K562 (cell line): ENCODE data around the gene SCFD2.

Source experiments
- CEBPB ChIP-seq: fragments of 450-650 bp; IDR thresholded peaks from 2 replicates; pipeline ENCODE4 v1.6.1; 2016; ENCODE audit warnings: missing genetic modification characterization, missing compliant biosample characterization
- GABPB2 ChIP-seq: fragments of 250-450 bp; sonication (Bioruptor Pico); conservative IDR thresholded peaks from 2 replicates; pipeline ENCODE4 v1.5.1; 2021; ENCODE audit warnings: mild to moderate bottlenecking
- KDM2B ChIP-seq: fragments of 250-450 bp; sonication (Bioruptor Pico); IDR thresholded peaks from 2 replicates; pipeline ENCODE4 v1.8.0; 2021; ENCODE audit warnings: mild to moderate bottlenecking, moderate library complexity
- MXI1 ChIP-seq: IDR thresholded peaks from 2 replicates; pipeline ENCODE4 v1.6.1; 2011; ENCODE audit warnings: low read depth, mild to moderate bottlenecking, improper control_type of control experiment, low read length
- NBN ChIP-seq: fragments of 450-650 bp; IDR thresholded peaks from 2 replicates; pipeline ENCODE4 v1.6.1; 2016; ENCODE audit warnings: low read depth, mild to moderate bottlenecking
- NR2C2 ChIP-seq, 2 experiments: fragments of 200-800 bp in 1 of 2; sonication (Bioruptor generic) in 1 of 2; sonication (generic) in 1 of 2; formaldehyde crosslinking in 1 of 2; IDR thresholded peaks; 2 replicates each; pipeline versions ENCODE4 v1.6.1 to v1.8.0; 2016 to 2022; ENCODE audit warnings: mild to moderate bottlenecking in 1 of 2, missing compliant biosample characterization in 1 of 2, missing genetic modification characterization in 1 of 2, missing genetic modification reagents in 1 of 2
- PATZ1 ChIP-seq: fragments of 250-450 bp; sonication (Bioruptor Pico); IDR thresholded peaks from 2 replicates; pipeline ENCODE4 v1.5.0; 2020; ENCODE audit warnings: mild to moderate bottlenecking, borderline replicate concordance
- TAF1 ChIP-seq: IDR thresholded peaks from 2 replicates; pipeline ENCODE4 v1.6.1; 2011; ENCODE audit warnings: mild to moderate bottlenecking, low read length, moderate library complexity; ENCODE audit not compliant: insufficient read depth, control insufficient read depth, severe bottlenecking; ENCODE audit errors: extremely low read depth
- TARDBP ChIP-seq: fragments of 450-650 bp; IDR thresholded peaks from 2 replicates; pipeline ENCODE4 v1.6.1; 2016
- ZNF274 ChIP-seq: IDR thresholded peaks from 2 replicates; pipeline ENCODE4 v1.6.1; 2011; ENCODE audit warnings: low read depth, mild to moderate bottlenecking, low read length, moderate library complexity, borderline replicate concordance
- TF ChIP-seq, protein P1 (sequence below): fragments of 450-650 bp; conservative IDR thresholded peaks from 2 replicates; pipeline ENCODE4 v1.6.1; 2016; ENCODE audit warnings: missing genetic modification characterization, low read depth, mild to moderate bottlenecking, missing compliant biosample characterization, moderate library complexity
- TF ChIP-seq, protein P2 (sequence below): sonication (generic); formaldehyde crosslinking; IDR thresholded peaks from 2 replicates; pipeline ENCODE4 v1.8.0; 2022; ENCODE audit warnings: mild to moderate bottlenecking, missing genetic modification reagents, borderline replicate concordance

GRCh38 chr4:53003959-53004358, 361.9 kb downstream of the SCFD2 start:
- TF ChIP-seq NR2C2 (CRISPR knock-in tag; IDR thresholded peaks at IDR 0.05): no peak
- TF ChIP-seq NR2C2 (tag; IDR thresholded peaks at IDR 0.05): no peak
- no peak for TF ChIP-seq ZNF274
- TF ChIP-seq KDM2B (CRISPR knock-in tag): no peak
- TF ChIP-seq MXI1: no peak
- TF ChIP-seq, protein P1, sequence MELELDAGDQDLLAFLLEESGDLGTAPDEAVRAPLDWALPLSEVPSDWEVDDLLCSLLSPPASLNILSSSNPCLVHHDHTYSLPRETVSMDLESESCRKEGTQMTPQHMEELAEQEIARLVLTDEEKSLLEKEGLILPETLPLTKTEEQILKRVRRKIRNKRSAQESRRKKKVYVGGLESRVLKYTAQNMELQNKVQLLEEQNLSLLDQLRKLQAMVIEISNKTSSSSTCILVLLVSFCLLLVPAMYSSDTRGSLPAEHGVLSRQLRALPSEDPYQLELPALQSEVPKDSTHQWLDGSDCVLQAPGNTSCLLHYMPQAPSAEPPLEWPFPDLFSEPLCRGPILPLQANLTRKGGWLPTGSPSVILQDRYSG (tag): no peak
- TF ChIP-seq PATZ1 (CRISPR knock-in tag): no peak
- no peak for TF ChIP-seq TARDBP
- TF ChIP-seq TAF1: no peak
- TF ChIP-seq GABPB2 (CRISPR knock-in tag): no peak
- TF ChIP-seq NBN: no peak
- TF ChIP-seq, protein P2, sequence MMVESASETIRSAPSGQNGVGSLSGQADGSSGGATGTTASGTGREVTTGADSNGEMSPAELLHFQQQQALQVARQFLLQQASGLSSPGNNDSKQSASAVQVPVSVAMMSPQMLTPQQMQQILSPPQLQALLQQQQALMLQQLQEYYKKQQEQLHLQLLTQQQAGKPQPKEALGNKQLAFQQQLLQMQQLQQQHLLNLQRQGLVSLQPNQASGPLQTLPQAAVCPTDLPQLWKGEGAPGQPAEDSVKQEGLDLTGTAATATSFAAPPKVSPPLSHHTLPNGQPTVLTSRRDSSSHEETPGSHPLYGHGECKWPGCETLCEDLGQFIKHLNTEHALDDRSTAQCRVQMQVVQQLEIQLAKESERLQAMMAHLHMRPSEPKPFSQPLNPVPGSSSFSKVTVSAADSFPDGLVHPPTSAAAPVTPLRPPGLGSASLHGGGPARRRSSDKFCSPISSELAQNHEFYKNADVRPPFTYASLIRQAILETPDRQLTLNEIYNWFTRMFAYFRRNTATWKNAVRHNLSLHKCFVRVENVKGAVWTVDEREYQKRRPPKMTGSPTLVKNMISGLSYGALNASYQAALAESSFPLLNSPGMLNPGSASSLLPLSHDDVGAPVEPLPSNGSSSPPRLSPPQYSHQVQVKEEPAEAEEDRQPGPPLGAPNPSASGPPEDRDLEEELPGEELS: no peak
- no peak for TF ChIP-seq CEBPB (tag)
